Measurements from ENCODE around the gene AKAP13.

The AKAP13 gene

GRCh38 chr15:85761635-85762034, 381.2 kb downstream of the AKAP13 start:
- Histone ChIP-seq H4K20me1 (ENCODE audit: low read depth, low read length) (no peaks in the 10 kb centered on the region), H3F3A (ENCODE audit: insufficient read depth) (no peaks in the 10 kb centered on the region)

GRCh38 chr15:85762039-85762755, 381.8 kb downstream of the AKAP13 start:
- H3K4me2 ChIP-seq (ENCODE audit: low read depth, low read length, poor library complexity, severe bottlenecking): no peak overlapping the region
- no peaks in the 10 kb centered on the region for H3K9me3 ChIP-seq (ENCODE audit: insufficient read depth, low read length)
- H2AFZ ChIP-seq (ENCODE audit: low read depth, low read length, severe bottlenecking): no peak overlapping the region
- no peaks in the 10 kb centered on the region for H3K36me3 ChIP-seq (ENCODE audit: low read length)
- TF ChIP-seq EZH2phosphoT487 (conservative IDR thresholded peaks at IDR 0.05; ENCODE audit: low read length) (no peak), CTCF (IDR thresholded peaks at IDR 0.05; ENCODE audit: insufficient read depth, low read length, poor library complexity, severe bottlenecking) (no peak)
- no peaks in the 10 kb centered on the region for H4K20me1 ChIP-seq (ENCODE audit: low read depth, low read length)
- H3K27me3 ChIP-seq (ENCODE audit: low read length): no peaks in the 10 kb centered on the region
- H3K9me2 ChIP-seq (replicated peaks; ENCODE audit: insufficient read depth, low read length): no peaks in the 10 kb centered on the region
- no peak overlapping the region for H3K9ac ChIP-seq (ENCODE audit: low read length)
- no peak overlapping the region for H3K27ac ChIP-seq (ENCODE audit: low read depth, low read length)
- no peak overlapping the region for H3K4me3 ChIP-seq (ENCODE audit: insufficient read depth, low read length, poor library complexity, severe bottlenecking)
- H3F3A ChIP-seq (ENCODE audit: insufficient read depth): no peaks in the 10 kb centered on the region
- H3K79me2 ChIP-seq (ENCODE audit: insufficient read depth, low read length): no peaks in the 10 kb centered on the region

More at GRCh38 chr15:85761635-85762034, 381.2 kb downstream of the AKAP13 start:
- no peaks in the 10 kb centered on the region for H3K9me3 ChIP-seq (ENCODE audit: insufficient read depth, low read length)
- no peak overlapping the region for H3K27ac ChIP-seq (ENCODE audit: low read depth, low read length)
- no peak overlapping the region for H2AFZ ChIP-seq (ENCODE audit: low read depth, low read length, severe bottlenecking)
- no peaks in the 10 kb centered on the region for H3K36me3 ChIP-seq (ENCODE audit: low read length)
- no peaks in the 10 kb centered on the region for H3K27me3 ChIP-seq (ENCODE audit: low read length)
- H3K4me3 ChIP-seq (ENCODE audit: insufficient read depth, low read length, poor library complexity, severe bottlenecking): no peak overlapping the region
- H3K4me2 ChIP-seq (ENCODE audit: low read depth, low read length, poor library complexity, severe bottlenecking): no peak overlapping the region
- H3K79me2 ChIP-seq (ENCODE audit: insufficient read depth, low read length): no peaks in the 10 kb centered on the region
- no peaks in the 10 kb centered on the region for H3K9me2 ChIP-seq (replicated peaks; ENCODE audit: insufficient read depth, low read length)
- no peak overlapping the region for H3K9ac ChIP-seq (ENCODE audit: low read length)
- no peak for TF ChIP-seq EZH2phosphoT487 (conservative IDR thresholded peaks at IDR 0.05; ENCODE audit: low read length)
- TF ChIP-seq CTCF (IDR thresholded peaks at IDR 0.05; ENCODE audit: insufficient read depth, low read length, poor library complexity, severe bottlenecking): no peak

- H4K20me1 ChIP-seq (ENCODE audit: low read depth, low read length): no peaks in the 10 kb centered on the region
- no peak overlapping the region for H3K27ac ChIP-seq (ENCODE audit: low read depth, low read length)
- H2AFZ ChIP-seq (ENCODE audit: low read depth, low read length, severe bottlenecking): no peak overlapping the region
Measured at GRCh38 chr15:85762756-85763127, 382.3 kb downstream of the AKAP13 start.

More at GRCh38 chr15:85762756-85763127, 382.3 kb downstream of the AKAP13 start:
- no peaks in the 10 kb centered on the region for H3K9me2 ChIP-seq (replicated peaks; ENCODE audit: insufficient read depth, low read length)
- no peaks in the 10 kb centered on the region for H3K9me3 ChIP-seq (ENCODE audit: insufficient read depth, low read length)
- no peak overlapping the region for H3K9ac ChIP-seq (ENCODE audit: low read length)
- no peaks in the 10 kb centered on the region for H3K27me3 ChIP-seq (ENCODE audit: low read length)
- no peaks in the 10 kb centered on the region for H3K36me3 ChIP-seq (ENCODE audit: low read length)
- TF ChIP-seq EZH2phosphoT487 (conservative IDR thresholded peaks at IDR 0.05; ENCODE audit: low read length): no peak
- TF ChIP-seq CTCF (IDR thresholded peaks at IDR 0.05; ENCODE audit: insufficient read depth, low read length, poor library complexity, severe bottlenecking): no peak
- H3K79me2 ChIP-seq (ENCODE audit: insufficient read depth, low read length): no peaks in the 10 kb centered on the region
- no peaks in the 10 kb centered on the region for H3F3A ChIP-seq (ENCODE audit: insufficient read depth)
- H3K4me2 ChIP-seq (ENCODE audit: low read depth, low read length, poor library complexity, severe bottlenecking): no peak overlapping the region
- no peak overlapping the region for H3K4me3 ChIP-seq (ENCODE audit: insufficient read depth, low read length, poor library complexity, severe bottlenecking)

Measured in SU-DHL-6 (cell line).